ENCODE data around the gene AMELY. TPM values are rescaled to one million over a fixed set of nuclear protein-coding genes. Genes with fewer than 3 reads are reported as not detected.

The AMELY gene
- total and polyA plus RNA-seq, 10 of the 15 experiments (the other 5 are each of a cell fraction or from before 2014, with no cell fraction given): not detected

DNA sequence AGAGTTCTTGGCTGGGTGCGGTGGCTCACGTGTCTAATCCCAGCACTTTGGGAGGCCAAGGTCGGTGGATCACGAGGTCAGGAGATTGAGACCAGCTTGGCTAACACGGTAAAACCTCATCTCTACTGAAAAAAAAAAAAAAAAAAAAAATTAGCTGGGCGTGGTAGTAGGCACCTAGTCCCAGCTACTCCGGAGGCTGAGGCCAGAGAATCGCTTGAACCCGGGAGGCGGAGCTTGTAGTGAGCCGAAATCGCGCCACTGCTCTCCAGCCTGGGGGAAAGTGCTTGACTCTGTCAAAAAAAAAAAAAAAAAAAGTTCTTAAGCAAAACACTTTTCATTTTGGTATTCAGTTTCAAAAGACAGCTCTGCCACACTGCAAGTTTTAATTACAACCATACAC, 36.8 kb upstream of the AMELY start (continued):
- TF ChIP-seq, protein P1, sequence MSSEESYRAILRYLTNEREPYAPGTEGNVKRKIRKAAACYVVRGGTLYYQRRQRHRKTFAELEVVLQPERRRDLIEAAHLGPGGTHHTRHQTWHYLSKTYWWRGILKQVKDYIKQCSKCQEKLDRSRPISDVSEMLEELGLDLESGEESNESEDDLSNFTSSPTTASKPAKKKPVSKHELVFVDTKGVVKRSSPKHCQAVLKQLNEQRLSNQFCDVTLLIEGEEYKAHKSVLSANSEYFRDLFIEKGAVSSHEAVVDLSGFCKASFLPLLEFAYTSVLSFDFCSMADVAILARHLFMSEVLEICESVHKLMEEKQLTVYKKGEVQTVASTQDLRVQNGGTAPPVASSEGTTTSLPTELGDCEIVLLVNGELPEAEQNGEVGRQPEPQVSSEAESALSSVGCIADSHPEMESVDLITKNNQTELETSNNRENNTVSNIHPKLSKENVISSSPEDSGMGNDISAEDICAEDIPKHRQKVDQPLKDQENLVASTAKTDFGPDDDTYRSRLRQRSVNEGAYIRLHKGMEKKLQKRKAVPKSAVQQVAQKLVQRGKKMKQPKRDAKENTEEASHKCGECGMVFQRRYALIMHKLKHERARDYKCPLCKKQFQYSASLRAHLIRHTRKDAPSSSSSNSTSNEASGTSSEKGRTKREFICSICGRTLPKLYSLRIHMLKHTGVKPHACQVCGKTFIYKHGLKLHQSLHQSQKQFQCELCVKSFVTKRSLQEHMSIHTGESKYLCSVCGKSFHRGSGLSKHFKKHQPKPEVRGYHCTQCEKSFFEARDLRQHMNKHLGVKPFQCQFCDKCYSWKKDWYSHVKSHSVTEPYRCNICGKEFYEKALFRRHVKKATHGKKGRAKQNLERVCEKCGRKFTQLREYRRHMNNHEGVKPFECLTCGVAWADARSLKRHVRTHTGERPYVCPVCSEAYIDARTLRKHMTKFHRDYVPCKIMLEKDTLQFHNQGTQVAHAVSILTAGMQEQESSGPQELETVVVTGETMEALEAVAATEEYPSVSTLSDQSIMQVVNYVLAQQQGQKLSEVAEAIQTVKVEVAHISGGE (CRISPR knock-in tag; IDR thresholded peaks at IDR 0.05): no peak
- TF ChIP-seq KDM1A (IDR thresholded peaks at IDR 0.05; ENCODE audit: borderline replicate concordance): no peak
- no peak for TF ChIP-seq MEF2B (IDR thresholded peaks at IDR 0.05; ENCODE audit: partially characterized antibody, poor library complexity, severe bottlenecking)
- no peak for TF ChIP-seq NBN (IDR thresholded peaks at IDR 0.05)
- TF ChIP-seq, protein P2, sequence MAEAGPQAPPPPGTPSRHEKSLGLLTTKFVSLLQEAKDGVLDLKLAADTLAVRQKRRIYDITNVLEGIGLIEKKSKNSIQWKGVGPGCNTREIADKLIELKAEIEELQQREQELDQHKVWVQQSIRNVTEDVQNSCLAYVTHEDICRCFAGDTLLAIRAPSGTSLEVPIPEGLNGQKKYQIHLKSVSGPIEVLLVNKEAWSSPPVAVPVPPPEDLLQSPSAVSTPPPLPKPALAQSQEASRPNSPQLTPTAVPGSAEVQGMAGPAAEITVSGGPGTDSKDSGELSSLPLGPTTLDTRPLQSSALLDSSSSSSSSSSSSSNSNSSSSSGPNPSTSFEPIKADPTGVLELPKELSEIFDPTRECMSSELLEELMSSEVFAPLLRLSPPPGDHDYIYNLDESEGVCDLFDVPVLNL (IDR thresholded peaks at IDR 0.05; ENCODE audit: low read depth, low read length): no peak
- no peak for TF ChIP-seq TBL1XR1 (IDR thresholded peaks at IDR 0.05; ENCODE audit: low read depth, low read length)
- no peak for TF ChIP-seq ZBTB4 (CRISPR knock-in tag; IDR thresholded peaks at IDR 0.05)
- TF ChIP-seq MXI1 (IDR thresholded peaks at IDR 0.05; ENCODE audit: low read depth, low read length): no peak
- no peak for TF ChIP-seq IRF4 (IDR thresholded peaks at IDR 0.05; ENCODE audit: low read depth, low read length)
- TF ChIP-seq RELB (IDR thresholded peaks at IDR 0.05; ENCODE audit: low read depth): no peak
- TF ChIP-seq BRCA1 (IDR thresholded peaks at IDR 0.05; ENCODE audit: low read depth, low read length): no peak
